ENCODE measurements around the gene CLASP1.

CLASP1 gene

GRCh38 chr2:121472470-121472993 is 176.7 kb downstream of the CLASP1 start:
- no peak for DNase-seq
- Histone ChIP-seq H3K27ac (no peak overlapping the region), H3K9me3 (ENCODE audit: severe bottlenecking) (no peaks in the 10 kb centered on the region), H3K4me3 (ENCODE audit: low read depth, low read length) (no peak overlapping the region), H3K27me3 (ENCODE audit: insufficient read depth, low read depth, severe bottlenecking) (no peaks in the 10 kb centered on the region), H3K36me3 (peaks cover 20% of the 10 kb centered on the region)
- TF ChIP-seq CTCF (IDR thresholded peaks at IDR 0.05; ENCODE audit: low read depth, low read length) = no peak

GRCh38 chr2:121471532-121472469 is 177.5 kb downstream of the CLASP1 start:
- no peak for TF ChIP-seq CTCF (IDR thresholded peaks at IDR 0.05; ENCODE audit: low read depth, low read length)
- Histone ChIP-seq H3K9me3 (ENCODE audit: severe bottlenecking) (no peaks in the 10 kb centered on the region), H3K27me3 (ENCODE audit: insufficient read depth, low read depth, severe bottlenecking) (no peaks in the 10 kb centered on the region), H3K4me3 (ENCODE audit: low read depth, low read length) (no peak overlapping the region), H3K36me3 (peaks cover 27% of the 10 kb centered on the region), H3K27ac (no peak overlapping the region)
- no peak for DNase-seq

GRCh38 chr2:121470917-121471316 is 178.3 kb downstream of the CLASP1 start:
- Histone ChIP-seq H3K4me3 (ENCODE audit: low read depth, low read length) (no peak overlapping the region), H3K27ac (no peak overlapping the region), H3K27me3 (ENCODE audit: insufficient read depth, low read depth, severe bottlenecking) (no peaks in the 10 kb centered on the region), H3K9me3 (ENCODE audit: severe bottlenecking) (no peaks in the 10 kb centered on the region), H3K36me3 (peaks cover 31% of the 10 kb centered on the region)
- DNase-seq = no peak
- TF ChIP-seq CTCF (IDR thresholded peaks at IDR 0.05; ENCODE audit: low read depth, low read length) = no peak

GRCh38 chr2:121469356-121469755 is 179.9 kb downstream of the CLASP1 start:
- no peak overlapping the region for H3K4me3 ChIP-seq (ENCODE audit: low read depth, low read length)
- H3K27me3 ChIP-seq (ENCODE audit: insufficient read depth, low read depth, severe bottlenecking) = no peaks in the 10 kb centered on the region
- peaks cover 36% of the 10 kb centered on the region for H3K36me3 ChIP-seq
- no peaks in the 10 kb centered on the region for H3K9me3 ChIP-seq (ENCODE audit: severe bottlenecking)
- TF ChIP-seq CTCF (IDR thresholded peaks at IDR 0.05; ENCODE audit: low read depth, low read length) = no peak
- no peak for DNase-seq
- H3K27ac ChIP-seq = no peak overlapping the region

- no peak for TF ChIP-seq CTCF (IDR thresholded peaks at IDR 0.05; ENCODE audit: low read depth, low read length)
- H3K9me3 ChIP-seq (ENCODE audit: severe bottlenecking) = no peaks in the 10 kb centered on the region
- no peak overlapping the region for H3K4me3 ChIP-seq (ENCODE audit: low read depth, low read length)
- H3K27me3 ChIP-seq (ENCODE audit: insufficient read depth, low read depth, severe bottlenecking) = no peaks in the 10 kb centered on the region
- no peak for DNase-seq
- H3K27ac ChIP-seq = no peak overlapping the region
- H3K36me3 ChIP-seq = peaks cover 37% of the 10 kb centered on the region
Observed at GRCh38 chr2:121468936-121469335, 180.3 kb downstream of the CLASP1 start.

All from WERI-Rb-1 (cell line).